Epithelial cell of esophagus (primary cell): ENCODE results near the gene GLIS1.

ENCODE experiments used
- DNase-seq: peaks from one replicate; pipeline ENCODE4 v3.0.0; 2010; ENCODE audit warnings: low read depth
- H3K4me3 ChIP-seq: 2 replicates; pipeline ENCODE4 v1.5.1; 2011; ENCODE audit warnings: mild to moderate bottlenecking, low read length, control low read depth
- TF ChIP-seq, protein P1 (sequence below): IDR thresholded peaks from 2 replicates; pipeline ENCODE4 v1.5.1; 2011; ENCODE audit warnings: low read depth, mild to moderate bottlenecking, low read length, control low read depth, inconsistent platforms; ENCODE audit not compliant: insufficient read depth; ENCODE audit errors: missing control alignments

GLIS1 gene

DNA sequence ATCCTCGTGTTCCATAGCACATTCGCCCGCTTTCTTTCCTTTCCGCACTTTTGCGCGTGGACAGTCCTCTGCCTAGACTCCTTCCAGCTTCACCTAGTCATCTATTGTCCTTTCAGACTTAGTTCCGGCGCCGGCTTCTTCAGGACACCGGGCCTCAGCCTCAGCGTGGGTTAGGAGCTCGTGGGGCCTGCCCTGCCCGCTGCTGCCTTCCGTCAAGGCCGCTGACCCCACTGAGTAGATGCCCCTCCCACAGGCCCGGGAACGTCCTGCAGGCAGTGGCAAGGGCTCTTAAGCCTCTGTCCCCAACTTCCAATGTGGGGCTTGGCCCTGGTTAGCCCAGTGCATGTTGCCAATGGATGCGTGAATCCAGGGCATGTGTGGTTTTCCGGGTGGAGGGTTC lies 268.4 kb downstream of the GLIS1 start:
- TF ChIP-seq, protein P1, sequence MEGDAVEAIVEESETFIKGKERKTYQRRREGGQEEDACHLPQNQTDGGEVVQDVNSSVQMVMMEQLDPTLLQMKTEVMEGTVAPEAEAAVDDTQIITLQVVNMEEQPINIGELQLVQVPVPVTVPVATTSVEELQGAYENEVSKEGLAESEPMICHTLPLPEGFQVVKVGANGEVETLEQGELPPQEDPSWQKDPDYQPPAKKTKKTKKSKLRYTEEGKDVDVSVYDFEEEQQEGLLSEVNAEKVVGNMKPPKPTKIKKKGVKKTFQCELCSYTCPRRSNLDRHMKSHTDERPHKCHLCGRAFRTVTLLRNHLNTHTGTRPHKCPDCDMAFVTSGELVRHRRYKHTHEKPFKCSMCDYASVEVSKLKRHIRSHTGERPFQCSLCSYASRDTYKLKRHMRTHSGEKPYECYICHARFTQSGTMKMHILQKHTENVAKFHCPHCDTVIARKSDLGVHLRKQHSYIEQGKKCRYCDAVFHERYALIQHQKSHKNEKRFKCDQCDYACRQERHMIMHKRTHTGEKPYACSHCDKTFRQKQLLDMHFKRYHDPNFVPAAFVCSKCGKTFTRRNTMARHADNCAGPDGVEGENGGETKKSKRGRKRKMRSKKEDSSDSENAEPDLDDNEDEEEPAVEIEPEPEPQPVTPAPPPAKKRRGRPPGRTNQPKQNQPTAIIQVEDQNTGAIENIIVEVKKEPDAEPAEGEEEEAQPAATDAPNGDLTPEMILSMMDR: no peak
- H3K4me3 ChIP-seq: no peak overlapping the region
- DNase-seq: no peak

DNA sequence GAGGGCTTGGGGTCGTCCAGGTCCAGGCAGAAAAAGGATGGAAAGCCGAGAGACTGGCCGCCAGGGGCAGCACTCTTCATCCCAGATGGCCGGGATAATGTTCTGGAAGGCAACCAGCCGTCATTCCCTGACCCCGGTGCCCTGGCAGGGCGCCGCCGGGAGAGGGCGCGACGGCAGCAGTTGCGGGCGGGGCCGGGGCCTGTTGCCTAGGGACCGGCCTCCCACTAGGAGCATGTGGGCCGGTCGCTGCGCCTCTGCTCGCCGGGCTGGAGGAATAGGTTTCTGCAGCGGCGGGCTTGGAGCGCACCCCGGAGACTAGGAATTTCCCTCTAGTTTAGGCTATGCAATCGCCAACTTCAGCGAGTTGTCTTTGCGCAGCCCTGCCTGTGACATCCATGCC lies 268.8 kb downstream of the GLIS1 start:
- TF ChIP-seq, protein P1: peak; percentile 39
- H3K4me3 ChIP-seq: no peak overlapping the region
- peak; percentile 62 for DNase-seq

GRCh38 chr1:53469373-53469772 lies 269.6 kb downstream of the GLIS1 start:
- DNase-seq: no peak
- TF ChIP-seq, protein P1: no peak
- H3K4me3 ChIP-seq: no peak overlapping the region

GRCh38 chr1:53468374-53468773 lies 270.6 kb downstream of the GLIS1 start:
- TF ChIP-seq, protein P1: no peak
- DNase-seq: no peak
- H3K4me3 ChIP-seq: no peak overlapping the region

DNA sequence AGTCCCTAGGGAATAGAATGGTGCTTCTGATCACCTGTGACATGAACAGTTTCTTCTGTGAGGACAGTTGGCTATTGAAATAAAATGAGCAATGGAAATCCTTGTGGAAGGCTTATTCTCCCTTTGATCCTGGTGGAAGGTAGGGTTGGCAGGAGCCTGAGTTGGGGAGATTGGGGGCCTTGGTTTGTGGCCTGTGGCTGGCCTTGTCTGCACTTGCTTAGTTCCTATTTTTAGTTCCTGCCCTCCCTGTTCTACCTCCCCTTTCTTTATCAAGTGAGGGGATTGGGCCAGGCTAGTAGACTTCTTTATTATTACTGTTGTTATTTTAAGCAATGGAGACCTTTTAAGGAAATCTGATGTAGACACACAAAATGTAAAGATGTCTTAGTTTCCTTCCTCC lies 271.6 kb downstream of the GLIS1 start:
- no peak for DNase-seq
- H3K4me3 ChIP-seq: no peak overlapping the region
- TF ChIP-seq, protein P1: no peak

GRCh38 chr1:53465023-53465957 lies 273.7 kb downstream of the GLIS1 start:
- TF ChIP-seq, protein P1: no peak
- no peak for DNase-seq
- H3K4me3 ChIP-seq: no peak overlapping the region
